SH-SY5Y (cell line): ENCODE measurements around the gene SDHAF1.

Source experiments
- GATA2 ChIP-seq: IDR thresholded peaks from 2 replicates; pipeline ENCODE4 v1.6.1; 2011; ENCODE audit warnings: mild to moderate bottlenecking, low read depth, low read length
- GATA3 ChIP-seq: IDR thresholded peaks from 2 replicates; pipeline ENCODE4 v1.6.1; 2011; ENCODE audit warnings: low read depth, mild to moderate bottlenecking, low read length, moderate library complexity

DNA sequence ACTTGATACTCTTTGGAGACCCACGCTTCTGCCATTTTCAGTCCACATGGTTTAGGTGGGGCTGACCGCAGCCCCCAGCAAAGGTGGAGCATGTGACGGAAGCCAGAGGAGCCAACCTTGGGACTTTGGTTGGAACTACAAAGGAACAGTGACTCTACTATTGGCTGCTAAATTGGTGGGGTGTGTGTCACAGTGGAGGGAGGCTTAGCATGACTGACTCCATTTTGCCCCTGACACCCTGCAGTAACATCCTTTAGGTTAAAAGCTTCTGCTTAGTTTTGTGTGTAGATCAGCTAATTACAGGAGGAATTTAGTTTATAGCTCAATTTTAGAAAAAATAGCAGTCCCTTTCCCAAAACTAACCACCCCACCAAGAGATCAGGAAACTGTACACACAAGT lies 6.6 kb downstream of the SDHAF1 start:
- no peak for TF ChIP-seq GATA2
- no peak for TF ChIP-seq GATA3
